Muscle of arm (tissue), 14 donors: ENCODE results near the gene PTCD1. TPM values are rescaled to one million over a fixed set of nuclear protein-coding genes. Genes with fewer than 3 reads are reported as not detected.
A peak's percentile ranks its signal among the peaks of the same experiment; 100 is the strongest.

Experiments used
- DNase-seq: peaks from one replicate; pipeline ENCODE4 v3.0.0-alpha.2; 2013
- long read RNA-seq, 11 donors: transcript quantifications; one replicate each; lab custom pipeline, GENCODE V29; 2026
- polyA plus RNA-seq, 12 donors: library from polyadenylated mRNA; unstranded; fragments of 120-200 nt; gene quantifications; one replicate each; pipeline ENCODE4 v1.2.1, GENCODE V29; 2013; ENCODE audit not compliant: insufficient read length in 12 of 12

The PTCD1 gene
- 1 to 10 TPM in 11 of 12 donors, not detected in 1; 2.2 to 7.4 (median 3.7) TPM for polyA plus RNA-seq
- long read RNA-seq, donor 1, partial matches to known transcripts, result 80 of 128 reads
- long read RNA-seq, donor 1, other reads (novel, unspliced or antisense), result 48 of 128 reads
- long read RNA-seq, donor 2, full-length matches to known transcripts, result 2 of 120 reads
- long read RNA-seq, donor 2, partial matches to known transcripts, result 79 of 120 reads
- long read RNA-seq, donor 2, other reads (novel, unspliced or antisense), result 39 of 120 reads
- long read RNA-seq, donor 3, full-length matches to known transcripts, result 2 of 2 reads
- long read RNA-seq, donor 3, partial matches to known transcripts, result 0 of 2 reads
- long read RNA-seq, donor 3, other reads (novel, unspliced or antisense), result 0 of 2 reads
- long read RNA-seq, donor 4, result 0 reads
- long read RNA-seq, donor 5, full-length matches to known transcripts, result 3 of 10 reads
- long read RNA-seq, donor 5, partial matches to known transcripts, result 7 of 10 reads
- long read RNA-seq, donor 5, other reads (novel, unspliced or antisense), result 0 of 10 reads
- long read RNA-seq, donor 6, full-length matches to known transcripts, result 1 of 1 reads
- long read RNA-seq, donor 6, partial matches to known transcripts, result 0 of 1 reads
- long read RNA-seq, donor 6, other reads (novel, unspliced or antisense), result 0 of 1 reads
- long read RNA-seq, donor 7, full-length matches to known transcripts, result 2 of 2 reads
- long read RNA-seq, donor 7, partial matches to known transcripts, result 0 of 2 reads
- long read RNA-seq, donor 7, other reads (novel, unspliced or antisense), result 0 of 2 reads
- long read RNA-seq, donor 8, full-length matches to known transcripts, result 1 of 1 reads
- long read RNA-seq, donor 8, partial matches to known transcripts, result 0 of 1 reads
- long read RNA-seq, donor 8, other reads (novel, unspliced or antisense), result 0 of 1 reads
- long read RNA-seq, donor 9, result 0 reads
- long read RNA-seq, donor 10, result 0 reads
- long read RNA-seq, donor 11, result 0 reads

- DNase-seq, result peak; percentile 96
Observed at GRCh38 chr7:99438573-99439480, at the start of gene PTCD1, which contains the start of gene CPSF4. PTCD1 (minus strand) TSS chr7:99438798; CDS start chr7:99435242, 3,556 bp downstream. CPSF4 (plus strand) TSS chr7:99438943; CDS start chr7:99439083, 140 bp downstream.

- no peak for DNase-seq
Observed at GRCh38 chr7:99485094-99485493, 46.5 kb upstream of the PTCD1 start.

GRCh38 chr7:99478464-99479440 is 40.2 kb upstream of the PTCD1 start:
- no peak for DNase-seq

- DNase-seq, result no peak
Observed at GRCh38 chr7:99476107-99476506, 37.5 kb upstream of the PTCD1 start.

- peak; percentile 22 for DNase-seq
Observed at GRCh38 chr7:99473315-99473596, 34.7 kb upstream of the PTCD1 start.

- DNase-seq, result peak; percentile 95
Observed at GRCh38 chr7:99472561-99473314, 34.1 kb upstream of the PTCD1 start, which contains the start of gene ZNF789. ZNF789 (plus strand) TSS chr7:99472890; CDS start chr7:99476457, 3,567 bp downstream.

- no peak for DNase-seq
Observed at GRCh38 chr7:99469381-99470065, 30.9 kb upstream of the PTCD1 start.

GRCh38 chr7:99468336-99468918 is 29.8 kb upstream of the PTCD1 start:
- DNase-seq, result no peak

- no peak for DNase-seq
Observed at GRCh38 chr7:99465421-99465768, 26.8 kb upstream of the PTCD1 start.

GRCh38 chr7:99461221-99461620 is 22.6 kb upstream of the PTCD1 start:
- DNase-seq, result no peak

- DNase-seq, result no peak
Observed at GRCh38 chr7:99460651-99461050, 22.1 kb upstream of the PTCD1 start.

GRCh38 chr7:99459087-99459486 is 20.5 kb upstream of the PTCD1 start:
- no peak for DNase-seq

- DNase-seq, result no peak
Observed at GRCh38 chr7:99457650-99458493, 19.3 kb upstream of the PTCD1 start.

- DNase-seq, result no peak
Observed at GRCh38 chr7:99457050-99457649, 18.6 kb upstream of the PTCD1 start.

- no peak for DNase-seq
Observed at GRCh38 chr7:99456288-99456687, 17.7 kb upstream of the PTCD1 start.

GRCh38 chr7:99455874-99456273 is 17.3 kb upstream of the PTCD1 start:
- no peak for DNase-seq

GRCh38 chr7:99453105-99453504 is 14.5 kb upstream of the PTCD1 start:
- no peak for DNase-seq
